Gastroesophageal sphincter (tissue), 4 donors: ENCODE data around the gene MAPK6. TPM values are rescaled to one million over a fixed set of nuclear protein-coding genes. Genes with fewer than 3 reads are reported as not detected.
"Not testable (repeated sequence)": the region's sequence is repeated elsewhere in the genome, so short reads cannot be mapped to it uniquely, and the experiment has no call there.

Source experiments
- ATAC-seq: fragments of 150-250 bp; one replicate; pipeline ENCODE4 v1.9.1; 2016; ENCODE audit warnings: mild to moderate bottlenecking, moderate library complexity
- H3K27ac ChIP-seq, 4 donors: fragments of 200-600 bp; sonication (generic) in 3 of 4; 1 replicate in 3 of 4; 2 replicates in 1 of 4; pipeline ENCODE4 v1.5.1; 2016 to 2019
- H3K27me3 ChIP-seq: fragments of 200-600 bp; sonication (generic); one replicate; pipeline ENCODE4 v1.5.1; 2019
- H3K36me3 ChIP-seq, 2 donors: fragments of 200-600 bp; sonication (generic); one replicate each; pipeline ENCODE4 v1.5.1; 2019; ENCODE audit warnings: control low read depth in 1 of 2
- H3K4me1 ChIP-seq, 3 donors: fragments of 200-600 bp; sonication (generic); 1 replicate in 2 of 3; 2 replicates in 1 of 3; pipeline ENCODE4 v1.5.1; 2016 to 2019; ENCODE audit warnings: control low read depth in 2 of 3
- H3K4me3 ChIP-seq, 2 donors: fragments of 200-600 bp; sonication (generic); one replicate each; pipeline ENCODE4 v1.5.1; 2019; ENCODE audit warnings: mild to moderate bottlenecking in 1 of 2, moderate library complexity in 1 of 2
- H3K9me3 ChIP-seq, 3 donors: fragments of 200-600 bp; sonication (generic); one replicate each; pipeline ENCODE4 v1.5.1; 2017 to 2019; ENCODE audit warnings: control low read depth in 2 of 3
- EP300 ChIP-seq: sonication (generic); formaldehyde crosslinking; IDR thresholded peaks from one replicate; pipeline ENCODE4 v1.6.1; 2017; ENCODE audit warnings: antibody characterized with exemption, mild to moderate bottlenecking
- POLR2A ChIP-seq, 2 donors: fragments of 450-650 bp; IDR thresholded peaks; one replicate each; pipeline ENCODE4 v1.6.1; 2017; ENCODE audit warnings: antibody characterized with exemption in 2 of 2, mild to moderate bottlenecking in 2 of 2, moderate library complexity in 1 of 2
- POLR2AphosphoS5 ChIP-seq: sonication (generic); formaldehyde crosslinking; IDR thresholded peaks from one replicate; pipeline ENCODE4 v1.6.1; 2017; ENCODE audit warnings: antibody characterized with exemption
- WGBS, 2 donors: methylation state at CpG; one replicate each; pipeline ENCODE4 v1.1.5; 2018; ENCODE audit warnings: low coverage in 1 of 2; 5-methylcytosine and 5-hydroxymethylcytosine counted together
- total RNA-seq, 4 donors: library from RNA; depleted of rRNA; stranded (reverse); fragments of >200 nt; gene quantifications; one replicate each; pipeline ENCODE4 v1.1.0, GENCODE V29; 2016
- TF ChIP-seq, protein P1 (sequence below), 4 experiments: fragments of 200-600 bp in 2 of 4; fragments of 450-650 bp in 2 of 4; sonication (generic) in 1 of 4; IDR thresholded peaks; one replicate each; pipeline ENCODE4 v1.5.1; 2017 to 2019; ENCODE audit warnings: antibody characterized with exemption in 4 of 4, mild to moderate bottlenecking in 2 of 4, moderate library complexity in 2 of 4

Gene MAPK6
- total RNA-seq, 4 donors from 2014 or later: 17.5 to 22.5 (median 20.7) TPM

GRCh38 chr15:52080031-52080430, 61.0 kb downstream of the MAPK6 start:
- Histone ChIP-seq H3K27ac (no peak overlapping the region), H3K4me1 (no peaks in the 10 kb centered on the region), H3K9me3 (no peaks in the 10 kb centered on the region), H3K27me3 (no peaks in the 10 kb centered on the region), H3K36me3 (no peaks in the 10 kb centered on the region), H3K4me3 (no peak overlapping the region)
- WGBS, 2 donors: 85 to 88% methylated on average over 4 to 5 of the region's 5 CpGs
- no peak for ATAC-seq
- TF ChIP-seq POLR2A (IDR thresholded peaks at IDR 0.05): no peak
- TF ChIP-seq, protein P1, sequence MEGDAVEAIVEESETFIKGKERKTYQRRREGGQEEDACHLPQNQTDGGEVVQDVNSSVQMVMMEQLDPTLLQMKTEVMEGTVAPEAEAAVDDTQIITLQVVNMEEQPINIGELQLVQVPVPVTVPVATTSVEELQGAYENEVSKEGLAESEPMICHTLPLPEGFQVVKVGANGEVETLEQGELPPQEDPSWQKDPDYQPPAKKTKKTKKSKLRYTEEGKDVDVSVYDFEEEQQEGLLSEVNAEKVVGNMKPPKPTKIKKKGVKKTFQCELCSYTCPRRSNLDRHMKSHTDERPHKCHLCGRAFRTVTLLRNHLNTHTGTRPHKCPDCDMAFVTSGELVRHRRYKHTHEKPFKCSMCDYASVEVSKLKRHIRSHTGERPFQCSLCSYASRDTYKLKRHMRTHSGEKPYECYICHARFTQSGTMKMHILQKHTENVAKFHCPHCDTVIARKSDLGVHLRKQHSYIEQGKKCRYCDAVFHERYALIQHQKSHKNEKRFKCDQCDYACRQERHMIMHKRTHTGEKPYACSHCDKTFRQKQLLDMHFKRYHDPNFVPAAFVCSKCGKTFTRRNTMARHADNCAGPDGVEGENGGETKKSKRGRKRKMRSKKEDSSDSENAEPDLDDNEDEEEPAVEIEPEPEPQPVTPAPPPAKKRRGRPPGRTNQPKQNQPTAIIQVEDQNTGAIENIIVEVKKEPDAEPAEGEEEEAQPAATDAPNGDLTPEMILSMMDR (IDR thresholded peaks at IDR 0.05): no peak
- TF ChIP-seq EP300: no peak
- TF ChIP-seq POLR2AphosphoS5: no peak

DNA sequence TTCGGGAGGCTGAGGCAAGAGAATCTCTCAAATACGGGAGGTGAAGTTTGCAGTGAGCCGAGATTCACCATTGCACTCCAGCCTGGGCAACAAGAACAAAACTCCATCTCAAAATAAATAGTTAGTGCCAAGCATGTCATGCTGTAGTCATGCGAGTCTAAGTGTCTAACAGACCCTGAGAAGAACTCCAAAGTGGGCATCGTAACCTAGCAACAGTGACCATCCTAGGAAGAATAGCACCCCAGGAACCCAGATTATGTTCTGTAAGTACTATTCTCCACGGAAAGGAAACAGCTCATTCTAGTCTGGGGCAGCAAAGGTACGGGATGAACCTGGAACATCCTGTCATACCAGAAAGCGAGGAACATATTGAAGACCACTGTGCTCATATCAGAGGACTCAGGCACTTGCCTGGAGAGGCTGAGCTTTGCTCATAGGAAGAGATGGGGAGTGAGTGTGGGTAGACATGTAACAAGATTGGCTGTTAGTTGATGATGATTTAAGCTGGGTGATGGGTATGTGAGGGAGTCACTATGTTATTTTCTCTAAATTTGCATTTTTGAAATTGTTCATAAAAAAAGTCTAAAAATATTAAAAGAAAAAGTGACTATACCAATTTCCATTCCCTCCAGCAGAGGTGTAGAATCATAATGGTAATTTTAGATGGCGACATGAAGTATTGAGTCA, 61.8 kb downstream of the MAPK6 start:
- Histone ChIP-seq H3K36me3 (no peaks in the 10 kb centered on the region), H3K4me1 (no peaks in the 10 kb centered on the region), H3K27me3 (no peaks in the 10 kb centered on the region), H3K4me3 (no peak overlapping the region), H3K27ac (no peak overlapping the region), H3K9me3 (no peaks in the 10 kb centered on the region)
- 82 to 90% methylated on average over 6 of the region's 9 CpGs for WGBS, 2 donors
- TF ChIP-seq POLR2A (IDR thresholded peaks at IDR 0.05) (no peak), EP300 (no peak), POLR2AphosphoS5 (no peak)
- TF ChIP-seq, protein P1 (IDR thresholded peaks at IDR 0.05): no peak
- ATAC-seq: no peak

- Histone ChIP-seq H3K4me3 (no peak overlapping the region), H3K27me3 (no peaks in the 10 kb centered on the region), H3K27ac (no peak overlapping the region), H3K36me3 (no peaks in the 10 kb centered on the region), H3K9me3 (peaks cover 0 to 9% (median 0%) of the 10 kb centered on the region in 3 donors), H3K4me1 (no peaks in the 10 kb centered on the region)
- WGBS, 2 donors: 80 to 85% methylated on average over 1 to 5 of the region's 5 CpGs
- TF ChIP-seq EP300 (no peak), POLR2AphosphoS5 (no peak), POLR2A (IDR thresholded peaks at IDR 0.05) (no peak)
- TF ChIP-seq, protein P1 (IDR thresholded peaks at IDR 0.05): no peak
- no peak for ATAC-seq
Observed at GRCh38 chr15:52082197-52083036, 63.4 kb downstream of the MAPK6 start.

- ATAC-seq, H3K27ac ChIP-seq, H3K4me3 ChIP-seq: not testable (repeated sequence)
Observed at GRCh38 chr15:52083037-52083359, 64.0 kb downstream of the MAPK6 start.

DNA sequence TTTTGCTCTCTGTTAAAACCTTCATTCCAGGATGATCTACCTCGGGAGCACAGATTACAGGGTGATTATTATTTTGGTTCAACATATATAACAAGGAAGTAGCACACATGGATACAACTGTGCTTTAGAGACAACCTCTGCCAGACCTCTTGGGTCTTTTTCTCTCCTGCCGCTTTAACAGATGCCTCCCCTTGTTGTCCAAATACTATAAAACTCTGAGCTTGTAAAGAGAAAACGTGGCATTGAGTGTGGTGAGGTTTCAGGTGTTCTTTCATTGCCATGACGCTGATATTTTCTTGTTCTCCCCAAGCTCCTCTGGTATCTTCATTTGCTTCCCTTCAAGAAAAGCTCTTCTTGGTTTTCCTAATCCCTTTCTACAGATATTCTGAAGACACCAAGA, 64.6 kb downstream of the MAPK6 start:
- WGBS, 2 donors: 45 to 60% methylated on average over 3 to 4 of the region's 4 CpGs

More at GRCh38 chr15:52083037-52083359, 64.0 kb downstream of the MAPK6 start:
- not testable (repeated sequence) for H3K27me3 ChIP-seq, H3K9me3 ChIP-seq, H3K36me3 ChIP-seq, H3K4me1 ChIP-seq
- WGBS, 2 donors: 100% methylated on average over 1 of the region's 1 CpG

GRCh38 chr15:52085299-52085698, 66.3 kb downstream of the MAPK6 start:
- no peak for ATAC-seq
- no peaks in the 10 kb centered on the region for H3K36me3 ChIP-seq

More for the DNA sequence above, 64.6 kb downstream of the MAPK6 start:
- H3K27ac ChIP-seq: no peak overlapping the region
- no peak for TF ChIP-seq POLR2A (IDR thresholded peaks at IDR 0.05)
- no peak overlapping the region for H3K4me3 ChIP-seq
- H3K4me1 ChIP-seq: no peaks in the 10 kb centered on the region
- H3K9me3 ChIP-seq: peaks cover 0 to 9% (median 0%) of the 10 kb centered on the region in 3 donors
- no peaks in the 10 kb centered on the region for H3K27me3 ChIP-seq
- ATAC-seq: no peak
- H3K36me3 ChIP-seq: no peaks in the 10 kb centered on the region

More at GRCh38 chr15:52085299-52085698, 66.3 kb downstream of the MAPK6 start:
- no peak overlapping the region for H3K27ac ChIP-seq
- H3K4me1 ChIP-seq: no peaks in the 10 kb centered on the region
- H3K9me3 ChIP-seq: peaks cover 0 to 12% (median 0%) of the 10 kb centered on the region in 3 donors
- no peaks in the 10 kb centered on the region for H3K27me3 ChIP-seq
- H3K4me3 ChIP-seq: no peak overlapping the region
- TF ChIP-seq POLR2AphosphoS5 (no peak), EP300 (no peak)
- TF ChIP-seq, protein P1 (IDR thresholded peaks at IDR 0.05): no peak
